SK-N-SH treated with all-trans-retinoic acid at 6 μM for 48 hours (cell line): Measurements from ENCODE around the gene CERK.

Source experiments
- ATAC-seq: fragments of 200-7000 bp; cut with Tn5 transposase; 3 replicates; pipeline ENCODE4 v1.9.1; 2020; ENCODE audit warnings: mild to moderate bottlenecking, moderate library complexity
- ARNTL ChIP-seq: fragments of 450-650 bp; formaldehyde crosslinking; IDR thresholded peaks from 2 replicates; pipeline ENCODE4 v1.5.0; 2020; ENCODE audit warnings: low read depth, mild to moderate bottlenecking, moderate library complexity, borderline replicate concordance
- BACH2 ChIP-seq: fragments of 250-450 bp; sonication (Bioruptor Pico); IDR thresholded peaks from 2 replicates; pipeline ENCODE4 v1.9.0; 2021; ENCODE audit warnings: mild to moderate bottlenecking, borderline replicate concordance
- CSDC2 ChIP-seq: fragments of 250-450 bp; sonication (Bioruptor Pico); IDR thresholded peaks from 2 replicates; pipeline ENCODE4 v1.5.0; 2020; ENCODE audit warnings: mild to moderate bottlenecking, moderate library complexity
- ISL1 ChIP-seq: fragments of 250-450 bp; sonication (Bioruptor Pico); IDR thresholded peaks from 2 replicates; pipeline ENCODE4 v2.1.2; 2022; ENCODE audit warnings: mild to moderate bottlenecking, moderate library complexity
- OSR1 ChIP-seq: fragments of 250-450 bp; sonication (Bioruptor Pico); IDR thresholded peaks from 2 replicates; pipeline ENCODE4 v1.8.0; 2022; ENCODE audit warnings: moderate library complexity, mild to moderate bottlenecking, inconsistent platforms
- RARB ChIP-seq: fragments of 250-450 bp; sonication (Bioruptor Pico); IDR thresholded peaks from 2 replicates; pipeline ENCODE4 v1.8.0; 2021; ENCODE audit warnings: mild to moderate bottlenecking, moderate library complexity
- SNAI2 ChIP-seq: fragments of 250-450 bp; sonication (Bioruptor Pico); IDR thresholded peaks from 2 replicates; pipeline ENCODE4 v1.5.0; 2020; ENCODE audit warnings: mild to moderate bottlenecking, moderate library complexity
- TCF4 ChIP-seq: fragments of 250-450 bp; sonication (Bioruptor Pico); IDR thresholded peaks from 2 replicates; pipeline ENCODE4 v1.8.0; 2021; ENCODE audit warnings: mild to moderate bottlenecking, moderate library complexity, borderline replicate concordance
- TOX ChIP-seq: fragments of 250-450 bp; sonication (Bioruptor Pico); IDR thresholded peaks from 2 replicates; pipeline ENCODE4 v1.8.0; 2021; ENCODE audit warnings: mild to moderate bottlenecking, moderate library complexity, borderline replicate concordance
- ZC3H10 ChIP-seq: fragments of 250-450 bp; sonication (Bioruptor Pico); IDR thresholded peaks from 2 replicates; pipeline ENCODE4 v1.5.1; 2021; ENCODE audit warnings: mild to moderate bottlenecking, moderate library complexity
- ZFP3 ChIP-seq: fragments of 250-450 bp; sonication (Bioruptor Pico); IDR thresholded peaks from 2 replicates; pipeline ENCODE4 v1.5.0; 2020; ENCODE audit warnings: mild to moderate bottlenecking, moderate library complexity
- ZFP30 ChIP-seq: fragments of 450-650 bp; formaldehyde crosslinking; IDR thresholded peaks from 2 replicates; pipeline ENCODE4 v1.5.0; 2022; ENCODE audit warnings: mild to moderate bottlenecking, moderate library complexity
- ZNF565 ChIP-seq: fragments of 450-650 bp; formaldehyde crosslinking; conservative IDR thresholded peaks from 2 replicates; pipeline ENCODE4 v1.5.0; 2020; ENCODE audit warnings: low read depth, mild to moderate bottlenecking, moderate library complexity
- ZNF70 ChIP-seq: fragments of 450-650 bp; formaldehyde crosslinking; IDR thresholded peaks from 2 replicates; pipeline ENCODE4 v1.5.0; 2020; ENCODE audit warnings: mild to moderate bottlenecking, moderate library complexity
- ZNF8 ChIP-seq: fragments of 450-650 bp; formaldehyde crosslinking; IDR thresholded peaks from 2 replicates; pipeline ENCODE4 v1.5.0; 2020; ENCODE audit warnings: mild to moderate bottlenecking, moderate library complexity
- TF ChIP-seq, protein P1 (sequence below): fragments of 250-450 bp; sonication (Bioruptor Pico); IDR thresholded peaks from 2 replicates; pipeline ENCODE4 v1.5.1; 2020; ENCODE audit warnings: low read depth, mild to moderate bottlenecking, moderate library complexity
- TF ChIP-seq, protein P2 (sequence below): fragments of 250-450 bp; sonication (Bioruptor Pico); IDR thresholded peaks from 2 replicates; pipeline ENCODE4 v1.8.0; 2020; ENCODE audit warnings: mild to moderate bottlenecking, moderate library complexity, borderline replicate concordance
- TF ChIP-seq, protein P3 (sequence below): fragments of 250-450 bp; sonication (Bioruptor Pico); IDR thresholded peaks from 2 replicates; pipeline ENCODE4 v1.5.1; 2021; ENCODE audit warnings: mild to moderate bottlenecking, moderate library complexity
- TF ChIP-seq, protein P4 (sequence below): fragments of 250-450 bp; sonication (Bioruptor Pico); IDR thresholded peaks from 2 replicates; pipeline ENCODE4 v1.5.0; 2020; ENCODE audit warnings: mild to moderate bottlenecking, moderate library complexity

The CERK gene

DNA sequence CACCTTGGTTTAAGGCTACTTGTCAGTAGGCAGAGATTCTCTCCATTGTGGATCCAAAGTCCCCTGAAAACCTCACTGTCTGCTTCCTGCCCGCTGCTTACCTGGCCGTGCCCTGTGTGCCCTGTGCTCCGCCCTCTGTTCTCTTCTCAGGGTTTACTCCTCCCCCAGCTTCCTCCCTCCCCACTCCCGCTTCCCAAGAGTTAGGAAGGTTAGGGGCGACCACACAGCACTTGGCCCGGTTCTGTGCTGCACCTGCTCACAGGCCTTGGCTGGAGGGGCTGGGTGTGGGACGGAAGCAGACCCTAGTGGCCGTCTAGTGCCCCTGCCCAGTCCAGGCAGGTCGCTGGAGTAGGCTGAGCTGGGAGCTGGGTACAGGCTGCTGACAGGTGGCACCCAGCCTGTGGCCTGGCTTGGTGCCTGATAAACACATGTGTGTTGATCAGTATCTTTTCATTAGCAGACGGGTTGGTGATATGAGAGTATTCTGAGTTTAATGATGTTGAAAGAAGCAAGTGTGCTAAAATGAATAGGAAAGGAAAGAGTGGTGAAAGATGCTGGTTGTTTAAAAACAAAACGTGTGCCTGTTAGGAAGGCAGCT, 77.3 kb downstream of the CERK start:
- ATAC-seq = peak; percentile 45; the same call in 2 of the 3 replicates
- TF ChIP-seq, protein P1, sequence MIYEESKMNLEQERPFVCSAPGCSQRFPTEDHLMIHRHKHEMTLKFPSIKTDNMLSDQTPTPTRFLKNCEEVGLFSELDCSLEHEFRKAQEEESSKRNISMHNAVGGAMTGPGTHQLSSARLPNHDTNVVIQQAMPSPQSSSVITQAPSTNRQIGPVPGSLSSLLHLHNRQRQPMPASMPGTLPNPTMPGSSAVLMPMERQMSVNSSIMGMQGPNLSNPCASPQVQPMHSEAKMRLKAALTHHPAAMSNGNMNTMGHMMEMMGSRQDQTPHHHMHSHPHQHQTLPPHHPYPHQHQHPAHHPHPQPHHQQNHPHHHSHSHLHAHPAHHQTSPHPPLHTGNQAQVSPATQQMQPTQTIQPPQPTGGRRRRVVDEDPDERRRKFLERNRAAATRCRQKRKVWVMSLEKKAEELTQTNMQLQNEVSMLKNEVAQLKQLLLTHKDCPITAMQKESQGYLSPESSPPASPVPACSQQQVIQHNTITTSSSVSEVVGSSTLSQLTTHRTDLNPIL = no peak
- TF ChIP-seq RARB = no peak
- TF ChIP-seq TCF4 (CRISPR knock-in tag) = peak; percentile 75; the same call in 1 of the 2 replicates
- TF ChIP-seq ZFP3 (CRISPR knock-in tag) = no peak
- TF ChIP-seq ISL1 = no peak

DNA sequence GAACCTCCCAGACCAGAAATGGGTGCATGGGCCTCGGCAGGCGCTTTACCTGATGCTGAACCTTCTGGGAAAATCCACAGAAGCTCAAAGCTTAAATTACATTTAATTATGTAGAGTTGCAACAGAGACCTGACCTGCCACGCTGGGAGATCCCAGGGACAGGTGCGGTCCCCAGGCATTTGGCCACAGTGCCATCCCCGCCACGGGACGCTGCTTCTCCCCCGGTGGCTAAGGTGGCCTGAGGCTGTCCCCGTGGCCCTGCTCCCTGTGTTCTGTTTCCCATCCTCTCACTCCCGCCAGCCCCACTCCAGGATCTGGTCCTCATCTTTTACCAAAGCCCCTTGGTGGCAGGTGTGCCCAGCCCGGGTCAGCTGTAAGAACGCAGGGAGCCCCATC, 78.3 kb downstream of the CERK start:
- TF ChIP-seq, protein P2, sequence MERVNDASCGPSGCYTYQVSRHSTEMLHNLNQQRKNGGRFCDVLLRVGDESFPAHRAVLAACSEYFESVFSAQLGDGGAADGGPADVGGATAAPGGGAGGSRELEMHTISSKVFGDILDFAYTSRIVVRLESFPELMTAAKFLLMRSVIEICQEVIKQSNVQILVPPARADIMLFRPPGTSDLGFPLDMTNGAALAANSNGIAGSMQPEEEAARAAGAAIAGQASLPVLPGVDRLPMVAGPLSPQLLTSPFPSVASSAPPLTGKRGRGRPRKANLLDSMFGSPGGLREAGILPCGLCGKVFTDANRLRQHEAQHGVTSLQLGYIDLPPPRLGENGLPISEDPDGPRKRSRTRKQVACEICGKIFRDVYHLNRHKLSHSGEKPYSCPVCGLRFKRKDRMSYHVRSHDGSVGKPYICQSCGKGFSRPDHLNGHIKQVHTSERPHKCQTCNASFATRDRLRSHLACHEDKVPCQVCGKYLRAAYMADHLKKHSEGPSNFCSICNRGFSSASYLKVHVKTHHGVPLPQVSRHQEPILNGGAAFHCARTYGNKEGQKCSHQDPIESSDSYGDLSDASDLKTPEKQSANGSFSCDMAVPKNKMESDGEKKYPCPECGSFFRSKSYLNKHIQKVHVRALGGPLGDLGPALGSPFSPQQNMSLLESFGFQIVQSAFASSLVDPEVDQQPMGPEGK (CRISPR knock-in tag) = no peak
- TF ChIP-seq, protein P1 = no peak
- TF ChIP-seq SNAI2 (CRISPR knock-in tag) (no peak), ZFP30 (no peak), ARNTL (no peak), BACH2 (no peak), TCF4 (CRISPR knock-in tag) (no peak), ZNF565 (no peak), OSR1 (CRISPR knock-in tag) (no peak), TOX (CRISPR knock-in tag) (no peak), ZFP3 (CRISPR knock-in tag) (no peak), ZNF8 (CRISPR knock-in tag) (no peak), CSDC2 (CRISPR knock-in tag) (no peak), ZNF70 (CRISPR knock-in tag) (no peak), ZC3H10 (no peak), RARB (no peak), ISL1 (no peak)
- TF ChIP-seq, protein P3, sequence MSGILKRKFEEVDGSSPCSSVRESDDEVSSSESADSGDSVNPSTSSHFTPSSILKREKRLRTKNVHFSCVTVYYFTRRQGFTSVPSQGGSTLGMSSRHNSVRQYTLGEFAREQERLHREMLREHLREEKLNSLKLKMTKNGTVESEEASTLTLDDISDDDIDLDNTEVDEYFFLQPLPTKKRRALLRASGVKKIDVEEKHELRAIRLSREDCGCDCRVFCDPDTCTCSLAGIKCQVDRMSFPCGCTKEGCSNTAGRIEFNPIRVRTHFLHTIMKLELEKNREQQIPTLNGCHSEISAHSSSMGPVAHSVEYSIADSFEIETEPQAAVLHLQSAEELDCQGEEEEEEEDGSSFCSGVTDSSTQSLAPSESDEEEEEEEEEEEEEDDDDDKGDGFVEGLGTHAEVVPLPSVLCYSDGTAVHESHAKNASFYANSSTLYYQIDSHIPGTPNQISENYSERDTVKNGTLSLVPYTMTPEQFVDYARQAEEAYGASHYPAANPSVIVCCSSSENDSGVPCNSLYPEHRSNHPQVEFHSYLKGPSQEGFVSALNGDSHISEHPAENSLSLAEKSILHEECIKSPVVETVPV (CRISPR knock-in tag) = no peak
- TF ChIP-seq, protein P4, sequence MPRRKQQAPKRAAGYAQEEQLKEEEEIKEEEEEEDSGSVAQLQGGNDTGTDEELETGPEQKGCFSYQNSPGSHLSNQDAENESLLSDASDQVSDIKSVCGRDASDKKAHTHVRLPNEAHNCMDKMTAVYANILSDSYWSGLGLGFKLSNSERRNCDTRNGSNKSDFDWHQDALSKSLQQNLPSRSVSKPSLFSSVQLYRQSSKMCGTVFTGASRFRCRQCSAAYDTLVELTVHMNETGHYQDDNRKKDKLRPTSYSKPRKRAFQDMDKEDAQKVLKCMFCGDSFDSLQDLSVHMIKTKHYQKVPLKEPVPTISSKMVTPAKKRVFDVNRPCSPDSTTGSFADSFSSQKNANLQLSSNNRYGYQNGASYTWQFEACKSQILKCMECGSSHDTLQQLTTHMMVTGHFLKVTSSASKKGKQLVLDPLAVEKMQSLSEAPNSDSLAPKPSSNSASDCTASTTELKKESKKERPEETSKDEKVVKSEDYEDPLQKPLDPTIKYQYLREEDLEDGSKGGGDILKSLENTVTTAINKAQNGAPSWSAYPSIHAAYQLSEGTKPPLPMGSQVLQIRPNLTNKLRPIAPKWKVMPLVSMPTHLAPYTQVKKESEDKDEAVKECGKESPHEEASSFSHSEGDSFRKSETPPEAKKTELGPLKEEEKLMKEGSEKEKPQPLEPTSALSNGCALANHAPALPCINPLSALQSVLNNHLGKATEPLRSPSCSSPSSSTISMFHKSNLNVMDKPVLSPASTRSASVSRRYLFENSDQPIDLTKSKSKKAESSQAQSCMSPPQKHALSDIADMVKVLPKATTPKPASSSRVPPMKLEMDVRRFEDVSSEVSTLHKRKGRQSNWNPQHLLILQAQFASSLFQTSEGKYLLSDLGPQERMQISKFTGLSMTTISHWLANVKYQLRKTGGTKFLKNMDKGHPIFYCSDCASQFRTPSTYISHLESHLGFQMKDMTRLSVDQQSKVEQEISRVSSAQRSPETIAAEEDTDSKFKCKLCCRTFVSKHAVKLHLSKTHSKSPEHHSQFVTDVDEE (CRISPR knock-in tag) = no peak
- ATAC-seq = no peak

DNA sequence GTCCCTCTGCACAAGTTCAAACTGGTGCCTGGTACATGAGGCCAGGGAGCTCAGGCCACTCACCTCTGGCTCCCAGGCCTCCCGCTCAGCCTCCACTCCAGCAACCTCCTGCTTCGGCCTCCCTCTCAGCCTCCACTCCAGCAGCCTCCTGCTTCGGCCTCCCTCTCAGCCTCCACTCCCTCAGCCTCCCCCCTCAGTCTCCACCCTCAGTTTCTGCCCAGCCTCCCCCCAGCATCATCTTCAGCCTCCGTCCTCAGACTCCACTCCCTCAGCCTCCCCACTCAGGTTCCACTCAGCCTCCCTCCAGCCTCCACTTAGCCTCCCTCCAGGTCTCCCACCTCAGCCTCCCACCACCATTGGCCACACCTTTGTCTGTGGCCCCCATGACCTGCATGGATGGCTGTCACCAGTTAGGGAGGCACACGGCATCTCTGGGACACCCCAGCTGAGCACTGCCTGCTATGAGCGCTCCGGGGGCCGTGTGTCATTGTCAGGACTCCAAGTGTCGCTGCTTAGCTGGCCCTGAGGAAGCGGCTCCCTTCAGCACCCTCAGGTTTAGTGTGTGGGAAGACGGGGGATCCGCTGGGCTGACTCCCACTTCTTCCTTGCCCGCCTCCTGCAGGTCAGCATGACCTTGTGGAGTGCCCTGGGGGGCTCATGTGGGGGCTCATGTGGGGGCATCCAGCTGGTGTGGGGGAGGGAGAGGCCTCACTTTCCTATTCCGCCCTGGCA, 78.8 kb downstream of the CERK start:
- TF ChIP-seq RARB = no peak
- TF ChIP-seq, all 23 proteins: peak for 0
- no peak for ATAC-seq
